GM18517 (cell line): ENCODE data around the gene FBXO38.

Experiments
- ATAC-seq: cut with Tn5 transposase; IDR thresholded peaks from one replicate; pipeline ENCODE4 v1.9.1; 2021; ENCODE audit warnings: mild to moderate bottlenecking, moderate library complexity; ENCODE audit not compliant: unreplicated experiment

FBXO38 gene, protein sequence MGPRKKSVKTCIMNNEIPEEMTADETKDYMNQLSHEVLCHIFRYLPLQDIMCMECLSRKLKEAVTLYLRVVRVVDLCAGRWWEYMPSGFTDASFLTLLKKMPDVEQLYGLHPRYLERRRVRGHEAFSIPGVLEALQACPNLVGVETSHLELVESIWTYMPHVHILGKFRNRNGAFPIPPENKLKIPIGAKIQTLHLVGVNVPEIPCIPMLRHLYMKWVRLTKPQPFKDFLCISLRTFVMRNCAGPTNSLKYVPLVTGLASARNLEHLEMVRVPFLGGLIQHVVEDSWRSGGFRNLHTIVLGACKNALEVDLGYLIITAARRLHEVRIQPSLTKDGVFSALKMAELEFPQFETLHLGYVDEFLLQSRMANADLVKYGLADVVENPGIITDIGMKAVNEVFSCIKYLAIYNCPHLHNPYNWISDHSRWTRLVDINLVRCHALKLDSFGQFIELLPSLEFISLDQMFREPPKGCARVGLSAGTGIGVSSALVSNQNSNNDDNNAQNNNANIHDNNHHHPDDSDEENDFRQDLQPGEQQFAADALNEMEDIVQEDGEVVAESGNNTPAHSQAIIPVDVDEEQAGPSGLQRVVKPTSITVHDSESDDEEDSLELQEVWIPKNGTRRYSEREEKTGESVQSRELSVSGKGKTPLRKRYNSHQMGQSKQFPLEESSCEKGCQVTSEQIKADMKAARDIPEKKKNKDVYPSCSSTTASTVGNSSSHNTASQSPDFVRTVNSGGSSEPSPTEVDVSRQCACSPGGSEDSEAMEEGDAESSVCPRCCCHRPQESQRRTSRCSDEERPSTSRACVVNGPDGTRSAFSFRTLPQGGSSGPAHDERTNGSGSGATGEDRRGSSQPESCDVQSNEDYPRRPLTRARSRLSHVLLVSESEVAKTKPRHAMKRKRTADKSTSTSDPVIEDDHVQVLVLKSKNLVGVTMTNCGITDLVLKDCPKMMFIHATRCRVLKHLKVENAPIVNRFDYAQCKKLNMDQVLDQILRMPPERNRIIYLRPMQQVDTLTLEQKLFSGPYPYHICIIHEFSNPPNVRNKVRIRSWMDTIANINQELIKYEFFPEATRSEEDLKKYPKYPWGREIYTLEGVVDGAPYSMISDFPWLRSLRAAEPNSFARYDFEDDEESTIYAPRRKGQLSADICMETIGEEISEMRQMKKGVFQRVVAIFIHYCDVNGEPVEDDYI

DNA sequence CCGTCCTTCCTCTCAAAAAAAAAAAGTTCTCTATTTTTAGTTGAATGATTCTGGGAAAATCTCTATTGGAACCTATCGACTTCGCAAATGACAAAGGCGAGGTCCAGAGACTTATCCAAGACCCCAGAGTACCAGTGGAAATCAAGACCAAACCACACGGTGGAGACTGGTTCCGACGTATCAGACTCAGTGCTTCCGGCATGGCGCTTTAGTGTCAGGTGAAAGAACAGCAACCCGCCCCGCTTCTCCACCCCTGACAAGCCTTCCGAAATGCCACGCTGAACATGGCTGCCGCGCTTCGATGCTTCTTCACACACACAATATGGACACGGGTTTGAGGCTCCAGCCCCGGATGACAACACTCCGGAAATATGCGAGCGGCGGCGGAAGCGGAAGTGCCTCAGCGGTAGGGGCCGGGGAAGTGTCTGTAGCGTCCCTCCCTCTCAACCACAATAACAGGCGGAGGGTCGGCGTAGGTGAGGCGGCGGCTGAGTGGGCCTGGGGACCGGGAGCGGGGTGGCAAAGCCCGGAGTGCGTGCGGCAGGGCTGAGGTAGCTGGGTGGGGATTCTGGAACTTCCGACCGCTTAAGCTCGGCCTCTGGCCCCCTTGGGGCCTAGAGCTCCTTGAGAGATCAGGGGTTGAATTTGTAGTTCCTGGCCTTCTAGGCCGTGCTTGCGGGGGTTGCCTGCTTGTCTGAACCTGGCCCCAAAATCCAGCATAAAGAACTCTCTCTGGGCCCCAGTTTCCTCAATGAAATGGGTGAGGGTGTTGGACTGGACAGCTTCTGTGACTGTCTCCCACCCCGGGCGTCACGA, at the start of gene FBXO38:
TSS of gene FBXO38 (plus strand) at position 395 of the 816 bp plus-strand sequence. CDS start 10,819 bp downstream, outside the sequence.
- peak; percentile 99 for ATAC-seq

DNA sequence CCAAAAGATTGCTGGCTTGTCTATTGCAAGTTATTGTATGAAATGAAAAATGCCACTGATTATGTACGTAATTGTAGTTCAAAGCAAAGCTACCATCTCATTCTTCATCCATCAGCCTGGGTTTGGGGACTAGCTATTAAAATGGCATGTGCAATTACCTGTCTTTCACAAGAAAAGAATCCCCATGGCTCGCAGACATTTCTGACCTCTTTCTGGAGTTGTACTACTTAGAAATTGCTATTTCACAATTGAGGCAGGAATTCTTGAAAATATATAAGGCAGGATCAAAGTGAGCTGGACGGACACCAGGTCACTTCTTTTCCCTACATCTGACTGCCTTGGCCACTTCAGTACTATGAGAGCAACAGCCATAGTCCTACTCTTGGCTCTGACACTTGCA, 48.5 kb upstream of the FBXO38 start, which contains the start of gene SPINK9:
TSS of gene SPINK9 (plus strand) at position 301 of the 400 bp plus-strand sequence. CDS start at position 356, 55 bp downstream.
- no peak for ATAC-seq

DNA sequence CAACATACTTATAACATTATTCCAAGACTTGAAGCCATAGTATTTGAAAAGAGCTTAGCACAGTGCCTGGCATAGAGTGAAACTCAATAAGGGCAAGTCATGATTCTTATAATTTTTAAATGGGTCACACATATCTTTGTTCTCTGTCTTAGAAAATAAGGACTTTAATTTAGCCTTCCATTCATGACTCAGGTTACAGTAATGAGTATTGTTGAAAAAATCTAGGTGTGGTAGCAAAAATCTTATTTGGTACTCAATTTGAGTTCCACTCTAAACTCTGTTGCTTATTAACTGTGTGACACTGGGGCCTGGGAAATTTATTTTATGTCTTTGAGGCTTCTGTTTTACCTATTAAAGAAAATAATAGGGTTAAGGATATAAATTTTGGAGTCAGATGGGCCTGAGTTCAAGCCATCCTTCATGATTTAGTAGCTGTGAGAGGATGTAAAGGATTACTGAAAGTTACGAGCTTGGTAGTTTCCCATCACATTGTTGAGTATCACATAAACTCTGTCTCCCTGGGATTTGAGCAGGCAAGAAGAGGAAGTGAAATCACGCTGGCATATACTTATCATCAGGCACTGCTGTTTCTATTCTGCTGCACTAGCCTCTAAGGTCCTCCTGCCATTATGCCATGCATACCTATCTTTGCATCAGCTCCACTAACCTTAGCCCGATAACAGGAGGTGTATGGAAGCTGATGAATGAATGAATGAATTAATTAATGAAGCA, 46.9 kb upstream of the FBXO38 start:
- ATAC-seq: no peak

DNA sequence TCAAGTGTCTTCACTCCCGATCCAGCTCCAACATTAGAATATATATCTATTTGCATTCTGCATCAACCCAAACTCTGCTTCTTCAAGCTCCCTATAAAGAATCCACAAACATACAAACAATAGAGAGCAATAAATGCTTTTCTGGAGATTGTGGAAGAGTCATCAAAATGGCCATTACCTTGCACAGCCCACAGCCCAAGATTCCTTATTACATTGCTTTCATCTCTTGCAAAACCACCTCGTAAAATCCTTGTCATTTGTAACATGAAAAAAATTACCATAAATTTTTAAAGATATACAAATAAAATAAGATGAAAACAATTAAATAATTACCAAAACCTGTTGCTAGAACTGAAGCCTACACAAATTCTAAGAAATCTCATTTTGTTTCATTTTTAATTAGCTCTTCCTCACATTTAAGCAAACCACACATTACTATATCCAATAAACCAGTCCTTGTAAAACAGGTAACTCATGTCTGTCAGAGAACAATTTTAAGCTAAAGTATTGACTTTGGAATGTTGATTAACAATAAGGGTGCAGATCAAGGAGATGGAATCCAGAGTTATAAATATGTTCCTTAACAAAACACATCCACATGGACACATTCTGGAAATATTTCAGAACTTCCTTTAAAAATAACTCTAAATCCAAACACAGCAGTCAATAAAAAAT, 41.2 kb upstream of the FBXO38 start:
- ATAC-seq: no peak

DNA sequence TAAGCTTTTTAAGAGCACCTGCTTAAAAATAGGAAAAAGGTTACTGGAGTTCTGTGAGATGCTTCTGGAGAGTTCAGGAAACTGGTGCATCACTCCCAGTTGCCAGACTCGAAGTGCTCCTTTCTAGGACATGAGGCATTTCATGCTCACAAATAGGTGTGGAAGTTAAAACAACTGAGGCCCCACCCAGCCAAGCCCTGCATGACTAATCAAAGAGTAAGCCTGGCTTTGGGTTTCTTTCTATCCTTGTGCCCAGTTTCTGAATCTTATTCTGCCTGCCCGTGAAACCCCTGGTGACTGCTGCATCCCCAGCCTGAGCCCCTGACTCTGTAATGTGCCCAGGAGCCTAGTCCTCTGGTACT, 40.7 kb upstream of the FBXO38 start:
- ATAC-seq: no peak

DNA sequence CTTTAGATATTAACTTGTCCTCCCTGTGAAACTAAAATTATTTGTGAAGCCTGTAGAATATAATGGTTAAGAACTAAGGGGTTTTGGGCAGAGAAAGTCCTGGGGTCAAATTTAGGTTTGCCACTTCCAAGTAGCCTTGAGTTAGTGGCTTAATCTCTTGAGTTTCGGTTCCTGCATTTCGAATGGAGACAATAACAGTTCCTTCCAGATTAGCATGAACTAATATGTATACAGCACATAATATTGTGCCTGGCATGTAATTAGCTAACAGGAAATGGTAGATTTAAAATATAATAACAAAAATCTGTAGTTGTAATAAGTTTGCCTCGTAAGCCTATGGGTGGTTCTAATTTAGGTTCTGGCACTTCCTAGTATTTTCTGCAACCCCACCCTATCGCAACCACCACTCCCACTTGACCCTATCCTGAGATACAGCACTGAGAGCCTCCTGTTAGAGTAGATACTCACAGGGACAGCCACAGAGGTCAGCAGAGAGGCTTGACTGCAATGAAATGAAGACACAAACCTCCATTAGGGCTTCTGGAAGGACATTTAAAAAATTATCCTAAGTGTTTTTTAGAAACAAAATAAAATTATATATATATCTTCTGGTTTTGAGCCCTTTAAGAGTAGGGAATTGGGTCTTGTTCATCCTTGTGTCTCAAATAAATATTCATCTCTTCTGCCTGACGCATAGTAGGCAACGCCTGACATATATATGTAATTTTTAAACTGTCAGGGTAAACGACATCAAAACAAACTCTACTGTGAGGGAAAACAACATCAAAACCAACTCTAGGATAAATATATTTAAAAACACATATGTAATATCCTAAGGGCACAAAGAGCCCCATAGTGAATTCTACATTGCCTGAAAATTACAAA, 39.9 kb upstream of the FBXO38 start:
- ATAC-seq: no peak

DNA sequence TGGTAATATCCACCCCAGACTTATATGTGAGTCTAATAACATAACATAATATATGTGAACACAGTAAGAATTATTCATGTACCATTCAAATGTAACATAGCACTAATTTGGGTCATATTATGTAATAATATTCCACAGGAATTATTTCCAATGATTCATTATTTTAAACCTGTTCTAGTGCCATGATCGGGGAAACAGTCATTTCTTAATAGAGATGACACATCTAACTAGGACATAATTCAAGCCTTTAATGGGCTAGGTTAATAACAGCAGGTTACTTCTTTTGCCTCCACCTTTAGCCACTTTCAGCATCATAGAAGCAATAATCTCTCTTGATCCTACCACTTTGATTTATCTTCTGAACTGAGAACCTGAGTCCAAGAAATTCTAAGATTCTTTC, 36.1 kb upstream of the FBXO38 start:
- no peak for ATAC-seq

DNA sequence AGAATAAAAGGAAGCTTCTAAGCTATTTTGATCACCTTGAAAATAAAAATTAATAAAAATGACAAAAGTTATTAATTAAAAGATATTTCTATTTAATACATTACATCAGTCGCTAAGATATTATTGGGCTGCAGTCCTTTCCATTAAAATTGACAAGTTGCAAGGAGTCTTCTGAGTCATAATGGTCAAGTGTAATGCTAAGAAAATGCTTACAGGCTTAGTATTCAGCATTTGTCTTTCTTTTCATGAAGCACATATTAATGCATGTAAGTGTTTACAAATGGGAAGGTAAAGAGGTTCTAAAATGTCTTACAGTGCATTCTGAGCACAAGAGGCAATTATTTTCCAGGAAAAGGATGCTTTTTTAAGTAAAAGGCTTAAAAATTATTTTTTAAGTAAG, 31.1 kb upstream of the FBXO38 start:
- no peak for ATAC-seq

DNA sequence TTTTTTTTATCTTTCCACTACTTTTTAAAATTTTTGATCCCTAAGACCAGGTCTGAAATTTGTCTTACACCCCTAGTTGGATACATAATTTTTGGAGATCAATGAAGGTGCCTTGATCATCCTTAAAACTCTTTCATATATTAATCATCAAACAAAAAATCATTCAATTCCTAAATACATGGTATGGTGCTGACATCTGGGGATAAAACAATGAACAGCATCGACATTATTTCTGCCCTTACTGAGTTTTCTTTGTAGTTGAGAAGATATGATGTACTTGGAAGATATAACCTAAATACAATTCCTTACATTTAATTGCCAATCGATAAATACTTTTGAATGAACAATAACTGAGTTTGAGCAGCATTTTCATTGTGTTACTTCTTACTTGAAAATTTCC, 30.1 kb upstream of the FBXO38 start:
- no peak for ATAC-seq

DNA sequence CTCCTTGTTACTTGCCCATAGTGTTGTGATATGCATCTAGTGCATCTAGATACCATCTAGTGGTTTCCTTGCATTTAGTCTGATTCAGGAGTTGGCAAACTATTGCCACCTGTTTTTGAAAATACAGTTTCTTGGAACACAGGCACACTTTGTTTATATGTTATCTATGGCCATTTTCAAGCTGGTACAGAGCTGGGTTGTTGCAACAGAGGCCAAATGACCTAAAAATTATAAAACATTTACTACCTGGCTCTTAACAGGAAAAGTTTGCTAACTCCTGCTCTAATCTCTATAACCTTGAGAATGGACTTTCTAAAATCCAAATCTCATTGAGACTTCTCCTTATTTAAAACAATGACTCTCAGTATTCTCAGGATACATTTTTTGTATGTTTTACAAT, 19.4 kb upstream of the FBXO38 start:
- ATAC-seq: no peak

DNA sequence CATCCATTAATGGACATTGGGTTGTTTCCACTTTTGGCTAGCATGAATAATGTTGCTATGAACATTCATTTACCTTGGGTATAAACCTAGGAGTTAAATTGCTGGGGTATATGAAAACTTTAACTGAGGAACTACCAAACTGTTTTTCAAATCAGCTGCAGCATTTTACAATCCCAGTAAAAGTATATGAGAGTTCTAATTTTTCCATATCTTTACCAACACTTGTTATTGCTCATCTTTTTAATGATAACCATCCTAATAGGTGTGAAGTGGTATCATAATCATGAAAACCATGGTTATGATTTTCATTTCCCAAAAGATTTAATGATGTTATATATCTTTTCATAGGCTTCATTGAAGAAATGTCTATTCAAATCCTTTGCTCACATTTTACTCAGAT, 15.5 kb upstream of the FBXO38 start:
- no peak for ATAC-seq

DNA sequence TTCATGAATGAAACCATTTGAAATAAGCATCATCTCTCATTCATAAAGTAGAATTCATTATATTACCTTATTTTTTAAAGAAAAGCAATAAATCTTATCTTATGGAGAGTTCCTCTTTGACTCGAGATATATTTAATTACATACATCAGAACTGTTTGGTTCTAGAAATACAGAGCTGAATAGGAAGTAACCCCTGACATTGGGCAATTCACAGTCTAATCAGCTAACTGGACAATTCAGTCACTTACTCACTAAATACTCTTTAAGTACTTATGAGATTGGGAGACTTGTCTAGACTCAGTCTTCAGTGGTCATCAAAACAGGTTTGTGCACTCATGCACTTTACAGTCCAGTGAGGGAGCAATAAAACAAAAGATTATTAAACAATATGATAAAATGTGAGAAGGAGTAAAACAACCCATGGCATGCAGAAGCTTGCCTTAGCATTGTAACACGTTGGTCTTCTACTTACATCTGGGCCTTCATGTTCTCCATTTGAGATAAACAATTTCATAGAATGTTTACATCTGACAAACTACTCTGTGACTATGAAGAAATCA, 11.5 kb upstream of the FBXO38 start:
- no peak for ATAC-seq

DNA sequence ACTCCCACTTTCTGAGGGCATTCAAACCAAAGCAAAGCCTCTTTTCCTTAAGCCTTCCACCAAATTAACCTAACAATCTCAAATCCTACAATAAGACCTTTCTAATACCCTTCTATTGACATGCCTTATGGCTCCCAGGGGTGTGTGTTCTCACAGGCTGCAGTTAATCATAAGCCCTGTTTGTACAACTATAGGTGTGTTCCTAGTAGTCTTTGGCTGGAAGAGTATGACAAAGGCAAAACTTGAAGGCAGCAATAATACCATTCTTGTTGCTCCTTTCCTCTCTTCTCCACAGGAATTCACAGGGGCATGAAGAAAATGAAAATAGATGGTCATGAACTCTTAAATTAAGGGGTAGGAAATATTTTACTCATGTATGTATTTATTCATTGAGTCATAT, 10.9 kb upstream of the FBXO38 start:
- no peak for ATAC-seq

DNA sequence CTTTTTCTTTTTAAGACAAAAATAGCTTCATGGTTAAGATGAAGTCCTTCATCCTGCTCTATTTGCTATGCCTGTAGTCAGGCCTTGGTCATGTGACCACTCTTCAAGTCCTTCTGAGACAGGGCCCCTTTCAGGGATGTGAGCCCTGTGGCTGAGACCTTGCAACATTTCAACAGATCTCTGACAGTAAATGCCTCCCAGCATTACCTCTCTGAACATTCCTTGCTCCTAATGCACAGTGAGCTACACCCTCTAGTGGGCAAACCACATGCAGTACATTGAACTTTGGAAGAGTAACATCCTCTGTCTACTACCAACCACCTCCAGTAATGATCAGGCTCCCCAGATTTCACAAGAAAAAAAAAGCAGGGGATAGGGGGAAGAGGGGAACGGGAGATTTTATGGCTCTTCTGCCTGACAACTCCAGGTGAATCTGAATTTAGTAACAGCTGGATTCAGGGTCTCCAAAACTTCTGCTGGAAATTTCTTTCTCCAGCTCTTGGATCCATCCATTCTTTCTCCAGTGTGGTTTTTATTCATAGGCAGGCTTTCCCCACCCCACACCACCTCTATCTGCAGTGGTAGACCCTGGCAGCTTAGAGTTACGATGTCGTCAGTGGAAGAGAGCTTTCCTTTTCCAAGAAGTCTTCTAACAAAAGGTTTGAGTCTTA, 8.9 kb upstream of the FBXO38 start:
- ATAC-seq: peak; percentile 91

DNA sequence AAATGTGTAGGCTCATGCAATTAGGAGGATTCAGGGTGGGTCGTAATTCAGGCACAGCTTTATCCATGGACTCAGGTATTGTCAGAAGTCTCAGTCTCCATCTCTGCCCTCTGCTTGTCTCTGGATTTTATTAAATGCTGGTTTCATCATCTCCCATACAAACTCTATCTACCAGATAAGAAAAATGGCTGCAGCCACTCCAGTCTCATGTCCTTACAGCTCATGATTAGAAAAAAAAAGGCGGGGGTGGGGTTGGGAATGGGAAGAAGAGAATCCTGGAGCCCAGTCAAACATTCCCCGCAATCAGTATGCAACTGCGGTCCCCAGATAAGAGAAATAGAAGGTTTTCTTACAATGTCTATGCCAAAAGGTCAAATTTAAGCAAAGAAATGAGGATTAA, 7.6 kb upstream of the FBXO38 start:
- ATAC-seq: no peak

DNA sequence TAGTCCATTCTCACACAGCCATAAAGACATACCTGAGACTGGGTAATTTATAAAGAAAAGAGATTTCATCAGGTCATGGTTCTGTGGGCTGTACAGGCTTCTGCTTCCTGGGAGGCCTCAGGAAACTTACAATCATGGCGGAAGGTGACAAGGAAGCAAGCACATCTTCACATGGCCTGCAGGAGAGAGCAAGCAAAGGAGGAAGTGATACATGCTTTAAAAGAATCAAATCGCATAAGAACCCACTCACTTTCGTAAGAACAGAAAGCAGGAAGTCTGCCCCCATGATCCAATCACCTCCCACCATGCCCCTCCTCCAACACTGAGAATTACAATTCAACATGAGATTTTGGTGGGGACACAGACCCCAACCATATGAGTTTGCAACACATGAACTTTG, 5.1 kb upstream of the FBXO38 start:
- ATAC-seq: no peak

DNA sequence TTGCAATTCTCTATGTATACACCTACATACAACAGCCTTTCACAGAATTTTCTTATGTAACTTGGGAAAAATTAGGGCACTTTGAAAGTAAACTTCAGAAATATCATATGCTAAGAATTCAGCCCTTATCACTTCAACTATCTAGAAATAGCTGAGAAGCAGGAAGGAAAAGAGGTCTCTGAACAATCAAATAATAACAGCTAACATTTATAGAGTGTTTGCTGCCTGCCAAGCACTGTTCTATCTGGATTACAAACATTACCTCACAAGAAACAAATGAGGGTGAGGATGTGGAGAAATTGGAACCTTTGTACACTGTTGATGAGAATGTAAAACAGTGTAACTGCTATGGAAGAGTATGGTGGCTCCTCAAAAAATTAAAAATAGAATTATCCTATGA, 4.4 kb upstream of the FBXO38 start:
- ATAC-seq: no peak
